H9 (cell line): ENCODE measurements around the gene KIF12. TPM values are rescaled to one million over a fixed set of nuclear protein-coding genes. Genes with fewer than 3 reads are reported as not detected.

ENCODE experiments used
- DNase-seq: peaks from one replicate; pipeline ENCODE4 v3.0.0-alpha.2; 2017
- H2AFZ ChIP-seq: one replicate; pipeline ENCODE4 v1.6.1; 2013; ENCODE audit warnings: mild to moderate bottlenecking, low read length, control low read depth, moderate library complexity
- H2AK5ac ChIP-seq: 2 replicates; pipeline ENCODE4 v1.6.1; 2013; ENCODE audit warnings: low read length, control low read depth, mixed read lengths; ENCODE audit not compliant: insufficient read length
- H2BK120ac ChIP-seq: one replicate; pipeline ENCODE4 v1.6.1; 2013; ENCODE audit warnings: low read depth, mild to moderate bottlenecking, low read length, control low read depth, inconsistent platforms; ENCODE audit not compliant: poor library complexity, severe bottlenecking
- H2BK12ac ChIP-seq: 2 replicates; pipeline ENCODE4 v1.6.1; 2013; ENCODE audit warnings: low read length, control low read depth, mixed read lengths, low read depth; ENCODE audit not compliant: insufficient read length
- H2BK15ac ChIP-seq: 2 replicates; pipeline ENCODE4 v1.6.1; 2013; ENCODE audit warnings: low read depth, low read length, control low read depth
- H2BK20ac ChIP-seq: one replicate; pipeline ENCODE4 v1.6.1; 2013; ENCODE audit warnings: low read depth, mild to moderate bottlenecking, low read length, control low read depth, inconsistent platforms; ENCODE audit not compliant: poor library complexity, severe bottlenecking
- H2BK5ac ChIP-seq: 2 replicates; pipeline ENCODE4 v1.6.1; 2013; ENCODE audit warnings: low read length, control low read depth, mixed read lengths; ENCODE audit not compliant: insufficient read length
- H3K14ac ChIP-seq: 2 replicates; pipeline ENCODE4 v1.6.1; 2013; ENCODE audit warnings: low read length, control low read depth; ENCODE audit not compliant: insufficient read depth
- H3K18ac ChIP-seq: 2 replicates; pipeline ENCODE4 v1.6.1; 2013; ENCODE audit warnings: low read depth, mild to moderate bottlenecking, mixed read lengths, low read length, control low read depth; ENCODE audit not compliant: insufficient read length
- H3K23ac ChIP-seq: 2 replicates; pipeline ENCODE4 v1.6.1; 2013; ENCODE audit warnings: low read length, control low read depth, mixed read lengths, low read depth; ENCODE audit not compliant: insufficient read length
- H3K23me2 ChIP-seq: 2 replicates; pipeline ENCODE4 v1.6.1; 2013; ENCODE audit warnings: low read depth, mild to moderate bottlenecking, mixed read lengths, low read length, control low read depth; ENCODE audit not compliant: insufficient read length, poor library complexity, severe bottlenecking
- H3K27ac ChIP-seq: 2 replicates; pipeline ENCODE4 v1.5.1; 2013; ENCODE audit warnings: low read length, control low read depth, mixed read lengths, low read depth; ENCODE audit not compliant: insufficient read length
- H3K27me3 ChIP-seq: 2 replicates; pipeline ENCODE4 v1.6.1; 2013; ENCODE audit warnings: low read length, control low read depth, inconsistent platforms; ENCODE audit not compliant: insufficient read depth
- H3K4ac ChIP-seq: 2 replicates; pipeline ENCODE4 v1.6.1; 2013; ENCODE audit warnings: low read depth, mild to moderate bottlenecking, control low read depth, inconsistent platforms, low read length, moderate library complexity
- H3K4me1 ChIP-seq: 2 replicates; pipeline ENCODE4 v1.6.1; 2013; ENCODE audit warnings: low read length, control low read depth, inconsistent platforms; ENCODE audit not compliant: insufficient read depth
- H3K4me2 ChIP-seq: 2 replicates; pipeline ENCODE4 v1.6.1; 2013; ENCODE audit warnings: low read length, control low read depth, mixed read lengths; ENCODE audit not compliant: insufficient read length, insufficient read depth
- H3K56ac ChIP-seq: 2 replicates; pipeline ENCODE4 v1.6.1; 2013; ENCODE audit warnings: low read depth, mild to moderate bottlenecking, mixed read lengths, low read length, control low read depth; ENCODE audit not compliant: insufficient read length
- H3K79me1 ChIP-seq: 2 replicates; pipeline ENCODE4 v1.6.1; 2013; ENCODE audit warnings: low read depth, mild to moderate bottlenecking, moderate library complexity, low read length, control low read depth, inconsistent platforms; ENCODE audit not compliant: insufficient read depth, poor library complexity, severe bottlenecking
- H3K79me2 ChIP-seq: 2 replicates; pipeline ENCODE4 v1.6.1; 2013; ENCODE audit warnings: low read length, control low read depth, inconsistent platforms; ENCODE audit not compliant: insufficient read depth
- H3K9ac ChIP-seq: 2 replicates; pipeline ENCODE4 v1.6.1; 2013; ENCODE audit warnings: low read length, control low read depth, mixed read lengths; ENCODE audit not compliant: insufficient read length; ENCODE audit errors: extremely low read depth
- H3K9me3 ChIP-seq: one replicate; pipeline ENCODE4 v1.6.1; 2013; ENCODE audit warnings: low read depth, low read length, inconsistent platforms; ENCODE audit not compliant: control insufficient read depth
- H3T11ph ChIP-seq: one replicate; pipeline ENCODE4 v1.6.1; 2013; ENCODE audit warnings: mild to moderate bottlenecking, low read length, control low read depth, inconsistent platforms
- H4K20me1 ChIP-seq: one replicate; pipeline ENCODE4 v1.6.1; 2013; ENCODE audit not compliant: control insufficient read depth, insufficient read length, insufficient read depth
- H4K5ac ChIP-seq: 2 replicates; pipeline ENCODE4 v1.6.1; 2013; ENCODE audit warnings: low read depth, mild to moderate bottlenecking, mixed read lengths, low read length, control low read depth; ENCODE audit not compliant: insufficient read length
- H4K8ac ChIP-seq: replicated peaks from 2 replicates; pipeline ENCODE4 v1.6.1; 2013; ENCODE audit warnings: low read length, control low read depth, mixed read lengths, low read depth; ENCODE audit not compliant: insufficient read length
- H4K91ac ChIP-seq: 2 replicates; pipeline ENCODE4 v1.6.1; 2013; ENCODE audit warnings: low read depth, mild to moderate bottlenecking, moderate library complexity, mixed read lengths, low read length, control low read depth; ENCODE audit not compliant: insufficient read length
- H3K27ac Mint-ChIP-seq, 3 experiments: 2 replicates in 2 of 3; 3 replicates in 1 of 3; pipeline ENCODE4 v1.8.0; 2020 to 2021; ENCODE audit warnings: mixed read lengths in 3 of 3, mild to moderate bottlenecking in 1 of 3, moderate library complexity in 1 of 3
- H3K27me3 Mint-ChIP-seq: 2 replicates; pipeline ENCODE4 v1.8.0; 2021; ENCODE audit warnings: low read depth, mild to moderate bottlenecking, moderate library complexity, mixed read lengths
- H3K36me3 Mint-ChIP-seq, 3 experiments: 2 replicates in 2 of 3; 3 replicates in 1 of 3; pipeline ENCODE4 v1.8.0; 2020 to 2021; ENCODE audit warnings: low read depth in 3 of 3, mixed read lengths in 3 of 3; ENCODE audit not compliant: insufficient read depth in 1 of 3
- H3K4me1 Mint-ChIP-seq, 2 experiments: 2 replicates each; pipeline ENCODE4 v1.8.0; 2020; ENCODE audit warnings: mixed read lengths in 2 of 2
- H3K4me3 Mint-ChIP-seq, 2 experiments: 2 replicates in 1 of 2; 3 replicates in 1 of 2; pipeline ENCODE4 v1.8.0; 2020 to 2021; ENCODE audit warnings: mild to moderate bottlenecking in 2 of 2, mixed read lengths in 2 of 2, moderate library complexity in 1 of 2
- H3K9me3 Mint-ChIP-seq, 2 experiments: 2 replicates in 1 of 2; 3 replicates in 1 of 2; pipeline ENCODE4 v1.8.0; 2020; ENCODE audit warnings: mild to moderate bottlenecking in 2 of 2, mixed read lengths in 2 of 2, moderate library complexity in 1 of 2
- WGBS: extraction: QIAGEN DNeasy Blood & Tissue Kit; methylation state at CpG from one replicate; pipeline ENCODE4 v1.1.7; 2013; ENCODE audit warnings: missing lambda C conversion rate, low lambda C conversion rate, mixed read lengths; ENCODE audit not compliant: insufficient read length; ENCODE audit errors: extremely low coverage; 5-methylcytosine and 5-hydroxymethylcytosine counted together
- total RNA-seq: library from RNA; stranded (reverse); gene quantifications from 2 replicates; pipeline ENCODE4 v1.2.1, GENCODE V29; 2021
- TF ChIP-seq, protein P1 (sequence below): fragments of 200-600 bp; sonication (generic); conservative IDR thresholded peaks from 3 replicates; pipeline ENCODE4 v1.8.0; 2021; ENCODE audit warnings: antibody characterized with exemption, mild to moderate bottlenecking

Gene KIF12
- total RNA-seq, 1 experiment from 2014 or later: 3.3 TPM

DNA sequence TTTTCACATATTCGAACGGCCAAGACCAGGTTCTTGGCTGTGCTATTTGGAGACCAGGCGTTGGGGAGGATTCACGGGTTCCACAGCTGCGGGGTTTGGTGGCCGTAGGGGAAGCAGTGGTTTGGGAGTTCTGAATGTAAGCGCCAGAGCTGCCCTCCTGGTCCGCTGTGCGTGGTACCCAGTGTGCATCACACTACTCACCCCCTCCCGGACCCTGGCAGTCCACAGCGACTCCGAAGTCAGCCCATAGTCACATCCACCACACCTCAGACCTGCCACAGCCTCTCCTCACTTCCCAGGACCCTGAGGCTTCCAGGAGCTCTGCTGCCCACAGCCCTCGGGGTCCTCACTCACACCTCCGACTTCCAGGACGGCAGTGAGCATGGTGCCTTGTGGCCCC, 47.8 kb downstream of the KIF12 start:
- Histone ChIP-seq H4K8ac (no peak overlapping the region), H3K4me1 (no peaks in the 10 kb centered on the region), H3K9me3 (no peaks in the 10 kb centered on the region), H3T11ph (no peak overlapping the region), H3K27me3 (no peaks in the 10 kb centered on the region), H3K79me2 (no peaks in the 10 kb centered on the region), H2BK15ac (no peak overlapping the region), H2BK12ac (no peak overlapping the region), H2BK120ac (no peak overlapping the region), H4K20me1 (no peaks in the 10 kb centered on the region), H3K27ac (no peak overlapping the region), H3K14ac (no peak overlapping the region), H3K23ac (no peak overlapping the region), H4K91ac (no peak overlapping the region), H2AK5ac (no peak overlapping the region), H3K4ac (no peak overlapping the region), H2BK20ac (no peak overlapping the region), H3K18ac (no peak overlapping the region), H3K9ac (no peak overlapping the region), H2AFZ (no peak overlapping the region), H3K79me1 (no peaks in the 10 kb centered on the region), H3K23me2 (no peaks in the 10 kb centered on the region), H2BK5ac (no peak overlapping the region), H3K4me2 (no peak overlapping the region), H3K56ac (no peak overlapping the region), H4K5ac (no peak overlapping the region)
- WGBS: no CpG with 5 or more reads among the region's 15 CpGs
- H3K27me3 Mint-ChIP-seq: no peaks in the 10 kb centered on the region
- peaks cover 16 to 50% (median 46%) of the 10 kb centered on the region in 3 experiments; a peak in 6 of 7 replicates for H3K36me3 Mint-ChIP-seq
- H3K9me3 Mint-ChIP-seq: no peaks in the 10 kb centered on the region
- no peak overlapping the region for H3K27ac Mint-ChIP-seq
- peaks cover 2 to 12% of the 10 kb centered on the region in 2 experiments for H3K4me1 Mint-ChIP-seq
- no peak overlapping the region for H3K4me3 Mint-ChIP-seq
- DNase-seq: peak; percentile 17
- TF ChIP-seq, protein P1, sequence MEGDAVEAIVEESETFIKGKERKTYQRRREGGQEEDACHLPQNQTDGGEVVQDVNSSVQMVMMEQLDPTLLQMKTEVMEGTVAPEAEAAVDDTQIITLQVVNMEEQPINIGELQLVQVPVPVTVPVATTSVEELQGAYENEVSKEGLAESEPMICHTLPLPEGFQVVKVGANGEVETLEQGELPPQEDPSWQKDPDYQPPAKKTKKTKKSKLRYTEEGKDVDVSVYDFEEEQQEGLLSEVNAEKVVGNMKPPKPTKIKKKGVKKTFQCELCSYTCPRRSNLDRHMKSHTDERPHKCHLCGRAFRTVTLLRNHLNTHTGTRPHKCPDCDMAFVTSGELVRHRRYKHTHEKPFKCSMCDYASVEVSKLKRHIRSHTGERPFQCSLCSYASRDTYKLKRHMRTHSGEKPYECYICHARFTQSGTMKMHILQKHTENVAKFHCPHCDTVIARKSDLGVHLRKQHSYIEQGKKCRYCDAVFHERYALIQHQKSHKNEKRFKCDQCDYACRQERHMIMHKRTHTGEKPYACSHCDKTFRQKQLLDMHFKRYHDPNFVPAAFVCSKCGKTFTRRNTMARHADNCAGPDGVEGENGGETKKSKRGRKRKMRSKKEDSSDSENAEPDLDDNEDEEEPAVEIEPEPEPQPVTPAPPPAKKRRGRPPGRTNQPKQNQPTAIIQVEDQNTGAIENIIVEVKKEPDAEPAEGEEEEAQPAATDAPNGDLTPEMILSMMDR: no peak
